IMR-90 (cell line): ENCODE measurements around the gene EML6. TPM values are rescaled to one million over a fixed set of nuclear protein-coding genes. Genes with fewer than 3 reads are reported as not detected.

Experiments used
- ATAC-seq: fragments of 200-7000 bp; cut with Tn5 transposase; 2 replicates; pipeline ENCODE4 v1.9.1; 2020; ENCODE audit warnings: low read depth, mild to moderate bottlenecking, moderate library complexity
- BruUV-seq: library from RNA; stranded (reverse); fragments of 400-500 nt; replicated peaks from 2 replicates; lab custom pipeline; 2021; lab: Mats Ljungman, UMichigan
- CTCF ChIA-PET: fragments of 300-600 bp; formaldehyde crosslinking; extraction: SDS; loops from one replicate; lab custom pipeline; 2021; ENCODE audit warnings: antibody characterized with exemption; lab: Yijun Ruan, JAX
- POLR2A ChIA-PET: fragments of 300-600 bp; sonication (Branson Sonifier 250); formaldehyde crosslinking; loops from one replicate; lab custom pipeline; 2022; ENCODE audit warnings: antibody characterized with exemption; ENCODE audit not compliant: unreplicated experiment; lab: Charles Lee
- DNase-seq: peaks from one replicate; pipeline ENCODE4 v3.0.0; 2013
- H2AFZ ChIP-seq: replicated peaks from 2 replicates; pipeline ENCODE3; 2013; ENCODE audit warnings: low read length, mild to moderate bottlenecking; ENCODE audit not compliant: poor library complexity
- H2AK5ac ChIP-seq: 2 replicates; pipeline ENCODE4 v1.6.1; 2013; ENCODE audit warnings: low read depth, low read length, inconsistent platforms
- H2AK9ac ChIP-seq: replicated peaks from 2 replicates; pipeline ENCODE3; 2013; ENCODE audit warnings: mild to moderate bottlenecking, low read depth, low read length, moderate library complexity; ENCODE audit not compliant: poor library complexity
- H2BK120ac ChIP-seq: 2 replicates; pipeline ENCODE4 v1.6.1; 2013; ENCODE audit warnings: low read depth, low read length, inconsistent platforms
- H2BK15ac ChIP-seq: 3 replicates; pipeline ENCODE4 v1.6.1; 2013; ENCODE audit warnings: low read depth, low read length, inconsistent platforms
- H2BK20ac ChIP-seq: 2 replicates; pipeline ENCODE4 v1.6.1; 2013; ENCODE audit warnings: low read depth, mild to moderate bottlenecking, inconsistent platforms, low read length, moderate library complexity
- H2BK5ac ChIP-seq: 2 replicates; pipeline ENCODE4 v1.6.1; 2013; ENCODE audit warnings: mild to moderate bottlenecking, low read depth, low read length, inconsistent platforms; ENCODE audit not compliant: poor library complexity, severe bottlenecking
- H3K14ac ChIP-seq: replicated peaks from 2 replicates; pipeline ENCODE4 v1.6.1; 2013; ENCODE audit warnings: low read depth, low read length, inconsistent platforms
- H3K18ac ChIP-seq: 2 replicates; pipeline ENCODE4 v1.6.1; 2013; ENCODE audit warnings: low read depth, low read length, control low read depth
- H3K23ac ChIP-seq: 2 replicates; pipeline ENCODE4 v1.6.1; 2013; ENCODE audit warnings: low read depth, low read length, inconsistent platforms
- H3K27ac ChIP-seq: 2 replicates; pipeline ENCODE4 v1.5.1; 2013; ENCODE audit warnings: mild to moderate bottlenecking, control low read depth, low read length; ENCODE audit not compliant: insufficient read depth
- H3K27me3 ChIP-seq: 2 replicates; pipeline ENCODE4 v1.6.1; 2013; ENCODE audit warnings: low read length; ENCODE audit not compliant: control insufficient read depth, insufficient read depth
- H3K36me3 ChIP-seq: 2 replicates; pipeline ENCODE4 v1.6.1; 2013; ENCODE audit warnings: low read length, mixed read lengths; ENCODE audit not compliant: control insufficient read depth, insufficient read depth
- H3K4ac ChIP-seq: 2 replicates; pipeline ENCODE4 v1.6.1; 2013; ENCODE audit warnings: low read depth, low read length, inconsistent platforms
- H3K4me1 ChIP-seq: 2 replicates; pipeline ENCODE4 v1.6.1; 2013; ENCODE audit warnings: low read length, mixed read lengths; ENCODE audit not compliant: control insufficient read depth, insufficient read depth
- H3K4me2 ChIP-seq: 2 replicates; pipeline ENCODE4 v1.6.1; 2013; ENCODE audit warnings: low read depth, mild to moderate bottlenecking, control low read depth, low read length, moderate library complexity
- H3K4me3 ChIP-seq: 2 replicates; pipeline ENCODE4 v1.5.1; 2013; ENCODE audit warnings: low read depth, mild to moderate bottlenecking, control low read depth, low read length, moderate library complexity; ENCODE audit not compliant: insufficient read depth
- H3K56ac ChIP-seq: 2 replicates; pipeline ENCODE4 v1.6.1; 2013; ENCODE audit warnings: low read length, inconsistent platforms; ENCODE audit not compliant: insufficient read depth; ENCODE audit errors: extremely low read depth
- H3K79me1 ChIP-seq, 2 experiments: 2 replicates each; pipeline ENCODE4 v1.6.1; 2013; ENCODE audit warnings: low read length in 2 of 2, inconsistent platforms in 1 of 2, low read depth in 1 of 2
- H3K9ac ChIP-seq: 2 replicates; pipeline ENCODE4 v1.6.1; 2013; ENCODE audit warnings: low read depth, low read length, control low read depth
- H3K9me1 ChIP-seq: 2 replicates; pipeline ENCODE4 v1.6.1; 2013; ENCODE audit warnings: low read length, inconsistent platforms; ENCODE audit not compliant: insufficient read depth
- H3K9me3 ChIP-seq: 2 replicates; pipeline ENCODE4 v1.6.1; 2013; ENCODE audit warnings: low read length; ENCODE audit not compliant: control insufficient read depth, insufficient read depth
- H4K20me1 ChIP-seq: 2 replicates; pipeline ENCODE4 v1.6.1; 2013; ENCODE audit warnings: low read length, inconsistent platforms; ENCODE audit not compliant: insufficient read depth
- H4K5ac ChIP-seq: 2 replicates; pipeline ENCODE4 v1.6.1; 2013; ENCODE audit warnings: mild to moderate bottlenecking, low read depth, low read length, control low read depth
- H4K8ac ChIP-seq, 2 experiments: 2 replicates each; pipeline ENCODE4 v1.6.1; 2013; ENCODE audit warnings: low read depth in 2 of 2, low read length in 2 of 2, control low read depth in 1 of 2, inconsistent platforms in 1 of 2
- H4K91ac ChIP-seq: 2 replicates; pipeline ENCODE4 v1.6.1; 2013; ENCODE audit warnings: low read depth, low read length, inconsistent platforms; ENCODE audit not compliant: insufficient read depth
- CHD1 ChIP-seq: IDR thresholded peaks from 2 replicates; pipeline ENCODE4 v1.6.1; 2012; ENCODE audit warnings: low read depth, low read length, improper control_type of control experiment
- CTCF ChIP-seq: conservative IDR thresholded peaks from 2 replicates; pipeline ENCODE4 v1.5.1; 2012; ENCODE audit warnings: mild to moderate bottlenecking, low read depth, low read length, improper control_type of control experiment
- ELK1 ChIP-seq: fragments of 150-350 bp; IDR thresholded peaks from 2 replicates; pipeline ENCODE4 v1.6.1; 2016; ENCODE audit warnings: low read depth, mild to moderate bottlenecking, low read length, moderate library complexity, borderline replicate concordance
- MAZ ChIP-seq: IDR thresholded peaks from 2 replicates; pipeline ENCODE4 v1.6.1; 2012; ENCODE audit warnings: low read depth, mild to moderate bottlenecking, low read length, improper control_type of control experiment, moderate library complexity, borderline replicate concordance
- NFE2L2 ChIP-seq: fragments of 150-350 bp; IDR thresholded peaks from 2 replicates; pipeline ENCODE4 v1.6.1; 2016; ENCODE audit warnings: low read depth, mild to moderate bottlenecking, low read length
- RAD21 ChIP-seq: IDR thresholded peaks from 2 replicates; pipeline ENCODE4 v1.6.1; 2012; ENCODE audit warnings: low read length, improper control_type of control experiment
- SMC3 ChIP-seq: fragments of 150-350 bp; IDR thresholded peaks from 2 replicates; pipeline ENCODE4 v1.6.1; 2016; ENCODE audit warnings: low read depth, mild to moderate bottlenecking, antibody characterized with exemption, low read length, moderate library complexity
- USF2 ChIP-seq: fragments of 150-350 bp; IDR thresholded peaks from 2 replicates; pipeline ENCODE4 v1.6.1; 2017; ENCODE audit warnings: mild to moderate bottlenecking, antibody characterized with exemption, low read length, low read depth
- WGBS, 2 experiments: methylation state at CpG; one replicate each; pipeline versions ENCODE4 v1.1.5 to v1.1.7; 2013; ENCODE audit warnings: missing lambda C conversion rate in 2 of 2; ENCODE audit not compliant: insufficient read length in 1 of 2; ENCODE audit errors: extremely low coverage in 2 of 2; 5-methylcytosine and 5-hydroxymethylcytosine counted together
- dilution Hi-C: fragments of 300-500 bp; cut with HindIII; formaldehyde crosslinking; loops from one replicate; pipeline ENCODE4 v1.14.3; 2018; ENCODE audit warnings: low sequenced_read_pairs; ENCODE audit not compliant: unreplicated experiment
- in situ Hi-C: fragments of 300-500 bp; cut with MboI; formaldehyde crosslinking; loops from 3 replicates; pipeline ENCODE4 v1.14.3; 2019; ENCODE audit warnings: low sequenced_read_pairs, inconsistent platforms, mixed read lengths
- intact Hi-C: fragments of 100-400 bp; cut with micrococcal nuclease; formaldehyde crosslinking; loops from 2 replicates; pipeline ENCODE4 v1.10.0; 2022
- polyA plus RNA-seq, 3 experiments: library from polyadenylated mRNA; depleted of rRNA; stranded (reverse); fragments of >200 nt; gene quantifications; 2 replicates each; pipeline ENCODE4 v1.2.3, GENCODE V29; 2012; ENCODE audit warnings: low replicate concordance in 1 of 3
- total RNA-seq: library from RNA; depleted of rRNA; stranded (reverse); fragments of >200 nt; gene quantifications from 2 replicates; pipeline ENCODE4 v1.2.3, GENCODE V29; 2012

EML6 gene
- total and polyA plus RNA-seq, 2 of the 4 experiments (the other 2 are of a cell fraction) = 0.18 to 0.19 TPM

- Histone ChIP-seq H3K27me3 (peaks cover 9% of the 10 kb centered on the region), H3K9me3 (no peaks in the 10 kb centered on the region), H4K8ac (no peak overlapping the region), H2BK120ac (no peak overlapping the region), H3K79me1 (no peaks in the 10 kb centered on the region), H3K18ac (no peak overlapping the region), H2BK20ac (no peak overlapping the region), H4K91ac (no peak overlapping the region), H3K23ac (no peak overlapping the region), H3K14ac (no peak overlapping the region), H3K9me1 (no peaks in the 10 kb centered on the region), H2BK15ac (no peak overlapping the region), H4K5ac (no peak overlapping the region), H2AFZ (no peak overlapping the region), H3K4me3 (no peak overlapping the region), H3K4me1 (no peaks in the 10 kb centered on the region), H3K4ac (no peak overlapping the region), H3K36me3 (no peaks in the 10 kb centered on the region), H4K20me1 (no peaks in the 10 kb centered on the region), H2AK5ac (no peak overlapping the region), H3K9ac (no peak overlapping the region), H3K27ac (no peak overlapping the region), H3K56ac (no peak overlapping the region), H2AK9ac (no peak overlapping the region), H3K4me2 (no peak overlapping the region), H2BK5ac (no peak overlapping the region)
- no TSS peak for BruUV-seq
- ChIA-PET POLR2A (no interaction called here), CTCF (no interaction called here)
- no peak for TF ChIP-seq CHD1
- TF ChIP-seq SMC3 = no peak
- no peak for TF ChIP-seq ELK1
- no peak for TF ChIP-seq NFE2L2
- no peak for TF ChIP-seq MAZ
- no peak for TF ChIP-seq RAD21
- TF ChIP-seq CTCF = no peak
- TF ChIP-seq USF2 = no peak
- in situ Hi-C loops (no loop called here), intact Hi-C loops (no loop called here), dilution Hi-C loops (no loop called here)
- 78% methylated on average over 4 of the region's 4 CpGs; no CpG with 5 or more reads in 1 of the 2 experiments for WGBS, 2 experiments
- no peak for ATAC-seq
- no peak for DNase-seq
Observed at GRCh38 chr2:54787270-54787669, 63.8 kb downstream of the EML6 start.
